Measurements from ENCODE around the gene RABGAP1L. TPM values are rescaled to one million over a fixed set of nuclear protein-coding genes. Genes with fewer than 3 reads are reported as not detected.

RABGAP1L gene
- total and polyA plus RNA-seq, 2 donors (not counting 3 experiments of a cell fraction or from before 2014, with no cell fraction given): 6.4 to 22.2 TPM

GRCh38 chr1:175033953-175034352 lies 874.6 kb downstream of the RABGAP1L start:
- peaks cover 0 to 2% of the 10 kb centered on the region in 2 experiments for H3K27me3 ChIP-seq (ENCODE audit: control insufficient read depth in 2 of 2, insufficient read depth in 2 of 2, low read length in 2 of 2)
- intact Hi-C loops (cut with micrococcal nuclease): no loop called here
- ChIA-PET CTCF (interaction anchor here (7.6 kb wide), 1 partner anchor 91 kb away, joined by 265 read pairs; no protein-coding TSS in a partner anchor), POLR2A (no interaction called here)
- no peaks in the 10 kb centered on the region for H3K36me3 ChIP-seq (ENCODE audit: control insufficient read depth in 2 of 2, extremely low read depth in 1 of 2, insufficient read depth in 2 of 2, low read length in 2 of 2)
- H3K9me1 ChIP-seq (replicated peaks; ENCODE audit: control insufficient read depth, extremely low read depth, insufficient read depth, low read length): no peaks in the 10 kb centered on the region
- H2AFZ ChIP-seq (ENCODE audit: low read depth, low read length): no peak overlapping the region
- H3K4me3 ChIP-seq (replicated peaks in 1 of 3; ENCODE audit: insufficient read depth in 1 of 3, low read depth in 1 of 3, low read length in 3 of 3): no peak overlapping the region
- no peak for TF ChIP-seq POLR2AphosphoS5 (IDR thresholded peaks at IDR 0.05; ENCODE audit: insufficient read depth, low read depth, low read length)
- no peak for TF ChIP-seq MYC (IDR thresholded peaks at IDR 0.05; ENCODE audit: low read depth, low read length)
- no peak for TF ChIP-seq JUN (IDR thresholded peaks at IDR 0.05; ENCODE audit: borderline replicate concordance, insufficient read depth, insufficient read length, low read depth)
- no peak for TF ChIP-seq EZH2 (IDR thresholded peaks at IDR 0.05; ENCODE audit: borderline replicate concordance, low read depth, low read length, severe bottlenecking)
- TF ChIP-seq GATA2 (IDR thresholded peaks at IDR 0.05; ENCODE audit: insufficient read depth, insufficient read length, low read depth, low read length): no peak
- TF ChIP-seq FOS (IDR thresholded peaks at IDR 0.05; ENCODE audit: borderline replicate concordance, insufficient read depth, low read length): no peak
- TF ChIP-seq POLR2A (IDR thresholded peaks at IDR 0.05; ENCODE audit: low read depth, low read length): no peak
- TF ChIP-seq, protein P1, sequence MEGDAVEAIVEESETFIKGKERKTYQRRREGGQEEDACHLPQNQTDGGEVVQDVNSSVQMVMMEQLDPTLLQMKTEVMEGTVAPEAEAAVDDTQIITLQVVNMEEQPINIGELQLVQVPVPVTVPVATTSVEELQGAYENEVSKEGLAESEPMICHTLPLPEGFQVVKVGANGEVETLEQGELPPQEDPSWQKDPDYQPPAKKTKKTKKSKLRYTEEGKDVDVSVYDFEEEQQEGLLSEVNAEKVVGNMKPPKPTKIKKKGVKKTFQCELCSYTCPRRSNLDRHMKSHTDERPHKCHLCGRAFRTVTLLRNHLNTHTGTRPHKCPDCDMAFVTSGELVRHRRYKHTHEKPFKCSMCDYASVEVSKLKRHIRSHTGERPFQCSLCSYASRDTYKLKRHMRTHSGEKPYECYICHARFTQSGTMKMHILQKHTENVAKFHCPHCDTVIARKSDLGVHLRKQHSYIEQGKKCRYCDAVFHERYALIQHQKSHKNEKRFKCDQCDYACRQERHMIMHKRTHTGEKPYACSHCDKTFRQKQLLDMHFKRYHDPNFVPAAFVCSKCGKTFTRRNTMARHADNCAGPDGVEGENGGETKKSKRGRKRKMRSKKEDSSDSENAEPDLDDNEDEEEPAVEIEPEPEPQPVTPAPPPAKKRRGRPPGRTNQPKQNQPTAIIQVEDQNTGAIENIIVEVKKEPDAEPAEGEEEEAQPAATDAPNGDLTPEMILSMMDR (IDR thresholded peaks at IDR 0.05; ENCODE audit: extremely low read depth in 1 of 2, insufficient read depth in 1 of 2, low read depth in 1 of 2, low read length in 2 of 2): no peak
- no peak for TF ChIP-seq MAX (IDR thresholded peaks at IDR 0.05; ENCODE audit: insufficient read depth, insufficient read length)
- no peaks in the 10 kb centered on the region for H3K9me3 ChIP-seq (replicated peaks; ENCODE audit: control insufficient read depth, insufficient read depth, low read length)
- H3K9ac ChIP-seq (replicated peaks; ENCODE audit: extremely low read depth, insufficient read depth, low read length): no peak overlapping the region
- no peaks in the 10 kb centered on the region for H3K4me1 ChIP-seq (ENCODE audit: control insufficient read depth, extremely low read depth, insufficient read depth, low read length)
- no peak overlapping the region for H3K27ac ChIP-seq (ENCODE audit: insufficient read depth, low read depth, low read length)
- H4K20me1 ChIP-seq (replicated peaks; ENCODE audit: control insufficient read depth, extremely low read depth, insufficient read depth, low read length): no peaks in the 10 kb centered on the region
- no peak overlapping the region for H3K4me2 ChIP-seq (ENCODE audit: insufficient read depth, low read length)
- no peak for DNase-seq (ENCODE audit: low read depth, low spot score)
- H3K79me2 ChIP-seq (ENCODE audit: control insufficient read depth, insufficient read depth, low read length): no peaks in the 10 kb centered on the region
- no TSS peak for BruUV-seq (replicated peaks)
- FAIRE-seq: no peak
- dilution Hi-C loops (cut with MboI; ENCODE audit: extremely low pct_ligation_motif_present, low sequenced_read_pairs): no loop called here

Data from endothelial cell of umbilical vein (primary cell).